Vagina (tissue), 2 donors: ENCODE data around the gene JAG2.

Experiments
- CTCF ChIP-seq, 3 experiments: fragments of 450-650 bp in 2 of 3; fragments of 200-600 bp in 1 of 3; sonication (generic) in 1 of 3; IDR thresholded peaks; one replicate each; pipeline ENCODE4 v1.5.1; 2017 to 2019; ENCODE audit warnings: antibody characterized with exemption in 3 of 3, mild to moderate bottlenecking in 2 of 3, moderate library complexity in 2 of 3
- POLR2A ChIP-seq, 2 donors: fragments of 450-650 bp; IDR thresholded peaks; one replicate each; pipeline ENCODE4 v1.6.1; 2017; ENCODE audit warnings: antibody characterized with exemption in 2 of 2, mild to moderate bottlenecking in 2 of 2, moderate library complexity in 2 of 2

- TF ChIP-seq CTCF (IDR thresholded peaks at IDR 0.05) (no peak), POLR2A (IDR thresholded peaks at IDR 0.05) (no peak)
These were observed 467 bp upstream of the JAG2 start for GRCh38 chr14:105168979-105169507.
